ENCODE data around the gene STING1. TPM values are rescaled to one million over a fixed set of nuclear protein-coding genes. Genes with fewer than 3 reads are reported as not detected.

Gene STING1
- polyA plus RNA-seq, 1 experiment, result 194 TPM

- no peak for TF ChIP-seq CTCF (IDR thresholded peaks at IDR 0.05; ENCODE audit: insufficient read depth, low read depth, low read length)
- CTCF ChIA-PET, result interaction anchor here (5.0 kb wide), 1 partner anchor 12 kb away, joined by 21 read pairs; no protein-coding TSS in a partner anchor
Observed at GRCh38 chr5:139501381-139501780, 18.8 kb upstream of the STING1 start.

GRCh38 chr5:139495638-139496435, 13.3 kb upstream of the STING1 start:
- no peaks in the 10 kb centered on the region for H3K27me3 ChIP-seq (ENCODE audit: control insufficient read depth, insufficient read depth, low read length)
- CTCF ChIA-PET, result interaction anchor here (0.6 to 6.1 kb wide), 9 partner anchors 10 to 75 kb away, joined by 3 to 30 read pairs (median 4); partner anchors contain the start of gene STING1
- no peaks in the 10 kb centered on the region for H3K36me3 ChIP-seq (ENCODE audit: control insufficient read depth, insufficient read depth, low read length)
- no peak for TF ChIP-seq CTCF (IDR thresholded peaks at IDR 0.05; ENCODE audit: insufficient read depth, low read depth, low read length)
- POLR2A ChIA-PET, result interaction anchor here (0.6 kb wide), 1 partner anchor 153 kb away, joined by 3 read pairs; no protein-coding TSS in a partner anchor
- no peak overlapping the region for H3K4me3 ChIP-seq (ENCODE audit: low read depth, low read length)
- no peak for DNase-seq (ENCODE audit: low read depth)

More at GRCh38 chr5:139501381-139501780, 18.8 kb upstream of the STING1 start:
- H3K4me3 ChIP-seq (ENCODE audit: low read depth, low read length), result no peak overlapping the region
- no peak for DNase-seq (ENCODE audit: low read depth)
- no peaks in the 10 kb centered on the region for H3K27me3 ChIP-seq (ENCODE audit: control insufficient read depth, insufficient read depth, low read length)
- H3K36me3 ChIP-seq (ENCODE audit: control insufficient read depth, insufficient read depth, low read length), result no peaks in the 10 kb centered on the region
- POLR2A ChIA-PET, result no interaction called here

GRCh38 chr5:139494832-139495231, 12.3 kb upstream of the STING1 start:
- H3K27me3 ChIP-seq (ENCODE audit: control insufficient read depth, insufficient read depth, low read length), result no peaks in the 10 kb centered on the region
- no peak for DNase-seq (ENCODE audit: low read depth)
- TF ChIP-seq CTCF (IDR thresholded peaks at IDR 0.05; ENCODE audit: insufficient read depth, low read depth, low read length), result no peak
- no peak overlapping the region for H3K4me3 ChIP-seq (ENCODE audit: low read depth, low read length)
- no peaks in the 10 kb centered on the region for H3K36me3 ChIP-seq (ENCODE audit: control insufficient read depth, insufficient read depth, low read length)
- ChIA-PET CTCF (interaction anchor here (0.9 to 6.1 kb wide), 6 partner anchors 9 to 72 kb away, joined by 3 to 30 read pairs (median 4); partner anchors contain the start of gene STING1), POLR2A (no interaction called here)

GRCh38 chr5:139494256-139494655, 11.7 kb upstream of the STING1 start:
- CTCF ChIA-PET, result interaction anchor here (0.9 to 6.1 kb wide), 5 partner anchors 8 to 72 kb away, joined by 3 to 30 read pairs (median 3); no protein-coding TSS in a partner anchor
- TF ChIP-seq CTCF (IDR thresholded peaks at IDR 0.05; ENCODE audit: insufficient read depth, low read depth, low read length), result no peak
- POLR2A ChIA-PET, result no interaction called here

GRCh38 chr5:139492700-139493192, 10.2 kb upstream of the STING1 start:
- no peak for DNase-seq (ENCODE audit: low read depth)

More at GRCh38 chr5:139494256-139494655, 11.7 kb upstream of the STING1 start:
- no peaks in the 10 kb centered on the region for H3K36me3 ChIP-seq (ENCODE audit: control insufficient read depth, insufficient read depth, low read length)
- no peak for DNase-seq (ENCODE audit: low read depth)
- H3K4me3 ChIP-seq (ENCODE audit: low read depth, low read length), result no peak overlapping the region
- no peaks in the 10 kb centered on the region for H3K27me3 ChIP-seq (ENCODE audit: control insufficient read depth, insufficient read depth, low read length)

More at GRCh38 chr5:139492700-139493192, 10.2 kb upstream of the STING1 start:
- Histone ChIP-seq H3K27me3 (ENCODE audit: control insufficient read depth, insufficient read depth, low read length) (no peaks in the 10 kb centered on the region), H3K4me3 (ENCODE audit: low read depth, low read length) (no peak overlapping the region), H3K36me3 (ENCODE audit: control insufficient read depth, insufficient read depth, low read length) (no peaks in the 10 kb centered on the region)
- CTCF ChIA-PET, result interaction anchor here (1.1 kb wide), 1 partner anchor 18 kb away, joined by 7 read pairs; no protein-coding TSS in a partner anchor
- TF ChIP-seq CTCF (IDR thresholded peaks at IDR 0.05; ENCODE audit: insufficient read depth, low read depth, low read length), result no peak
- POLR2A ChIA-PET, result no interaction called here
